ENCODE results near the gene P3H4. TPM values are rescaled to one million over a fixed set of nuclear protein-coding genes. Genes with fewer than 3 reads are reported as not detected.
"Not testable (repeated sequence)": the region's sequence is repeated elsewhere in the genome, so short reads cannot be mapped to it uniquely, and the experiment has no call there.

P3H4 gene
- total RNA-seq (10 to 100 TPM in 1 of 2 donors, 1 to 10 TPM in 1; 9.9 to 13.9 TPM), polyA plus RNA-seq (ENCODE audit: insufficient read depth, low read depth, low replicate concordance) (6.9 TPM)
- long read RNA-seq, donor 1, transcript P3H4-202 (8 exons, 2,601 nt), result major isoform, 6 of 6 reads
- long read RNA-seq, donor 1, partial matches to known transcripts, result 0 of 6 reads
- long read RNA-seq, donor 1, other reads (novel, unspliced or antisense), result 0 of 6 reads
- long read RNA-seq, donor 2, transcript P3H4-202 (8 exons, 2,601 nt), result major isoform, 7 of 8 reads
- long read RNA-seq, donor 2, partial matches to known transcripts, result 0 of 8 reads
- long read RNA-seq, donor 2, other reads (novel, unspliced or antisense), result 0 of 8 reads

DNA sequence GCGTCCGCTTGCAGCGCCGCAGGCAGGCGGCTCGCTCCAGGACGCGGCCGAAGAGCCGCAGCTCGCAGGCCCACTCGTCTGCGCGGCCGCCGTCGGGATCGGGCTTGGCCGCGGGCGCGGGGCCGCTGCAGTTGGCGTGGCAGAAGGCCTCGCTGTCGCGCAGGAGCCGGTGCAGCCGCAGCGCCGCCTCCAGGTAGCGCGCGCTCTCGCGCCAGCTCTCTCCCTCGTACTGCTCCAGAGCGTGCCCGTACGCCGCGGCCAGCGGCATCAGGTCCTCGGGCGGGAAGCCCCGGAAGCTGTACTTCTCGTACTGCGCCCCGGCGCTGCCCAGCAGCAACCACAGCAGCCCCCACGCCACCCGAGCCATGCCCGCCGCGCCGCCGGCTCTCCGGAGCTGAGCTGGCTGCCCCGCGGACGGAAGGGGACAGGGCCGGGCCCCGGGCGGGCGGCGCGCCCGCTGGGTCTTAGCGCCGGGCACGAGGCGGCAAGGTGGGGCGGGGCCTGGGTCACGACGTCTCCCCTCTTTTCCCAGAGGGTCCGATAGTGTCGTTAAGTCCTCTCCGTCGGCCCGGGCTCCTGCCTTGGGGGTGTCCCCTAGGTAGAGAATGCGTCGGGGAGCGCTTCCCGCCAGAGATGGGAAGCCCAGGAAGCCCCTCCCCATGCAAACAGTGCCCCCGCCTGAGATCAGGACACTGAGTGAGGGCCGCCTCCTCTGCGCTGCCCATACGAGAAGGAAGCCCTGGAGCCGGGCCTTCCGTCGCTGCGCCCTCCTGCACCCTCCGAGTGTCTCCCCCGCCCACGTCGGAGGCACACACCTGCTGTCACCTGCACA lies at the start of gene P3H4:
TSS of gene P3H4 (minus strand) at position 401 of the 832 bp plus-strand sequence. CDS start at position 367, 34 bp downstream.
- 0% methylated on average over 6 to 81 of the region's 96 CpGs for WGBS, 2 donors
- peak; percentile 88 for DNase-seq
- Histone ChIP-seq H3K9me3 (no peaks in the 10 kb centered on the region), H3K4me3 (peak within 1 kb of the TSS; percentile 74 to 77), H3K4me1 (peaks cover 17% of the 10 kb centered on the region), H3K27me3 (no peaks in the 10 kb centered on the region), H3K27ac (peak within 1 kb of the TSS; percentile 24 to 67), H3K36me3 (ENCODE audit: low read depth, missing control alignments) (no peaks in the 10 kb centered on the region)
- intact Hi-C loops (cut with DNase I; ENCODE audit: low total_unique reads), result no loop called here
- TF ChIP-seq POLR2A (IDR thresholded peaks at IDR 0.05), result no peak
- TF ChIP-seq, protein P1, sequence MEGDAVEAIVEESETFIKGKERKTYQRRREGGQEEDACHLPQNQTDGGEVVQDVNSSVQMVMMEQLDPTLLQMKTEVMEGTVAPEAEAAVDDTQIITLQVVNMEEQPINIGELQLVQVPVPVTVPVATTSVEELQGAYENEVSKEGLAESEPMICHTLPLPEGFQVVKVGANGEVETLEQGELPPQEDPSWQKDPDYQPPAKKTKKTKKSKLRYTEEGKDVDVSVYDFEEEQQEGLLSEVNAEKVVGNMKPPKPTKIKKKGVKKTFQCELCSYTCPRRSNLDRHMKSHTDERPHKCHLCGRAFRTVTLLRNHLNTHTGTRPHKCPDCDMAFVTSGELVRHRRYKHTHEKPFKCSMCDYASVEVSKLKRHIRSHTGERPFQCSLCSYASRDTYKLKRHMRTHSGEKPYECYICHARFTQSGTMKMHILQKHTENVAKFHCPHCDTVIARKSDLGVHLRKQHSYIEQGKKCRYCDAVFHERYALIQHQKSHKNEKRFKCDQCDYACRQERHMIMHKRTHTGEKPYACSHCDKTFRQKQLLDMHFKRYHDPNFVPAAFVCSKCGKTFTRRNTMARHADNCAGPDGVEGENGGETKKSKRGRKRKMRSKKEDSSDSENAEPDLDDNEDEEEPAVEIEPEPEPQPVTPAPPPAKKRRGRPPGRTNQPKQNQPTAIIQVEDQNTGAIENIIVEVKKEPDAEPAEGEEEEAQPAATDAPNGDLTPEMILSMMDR (IDR thresholded peaks at IDR 0.05), result peak; percentile 58 to 66 (median 62)

DNA sequence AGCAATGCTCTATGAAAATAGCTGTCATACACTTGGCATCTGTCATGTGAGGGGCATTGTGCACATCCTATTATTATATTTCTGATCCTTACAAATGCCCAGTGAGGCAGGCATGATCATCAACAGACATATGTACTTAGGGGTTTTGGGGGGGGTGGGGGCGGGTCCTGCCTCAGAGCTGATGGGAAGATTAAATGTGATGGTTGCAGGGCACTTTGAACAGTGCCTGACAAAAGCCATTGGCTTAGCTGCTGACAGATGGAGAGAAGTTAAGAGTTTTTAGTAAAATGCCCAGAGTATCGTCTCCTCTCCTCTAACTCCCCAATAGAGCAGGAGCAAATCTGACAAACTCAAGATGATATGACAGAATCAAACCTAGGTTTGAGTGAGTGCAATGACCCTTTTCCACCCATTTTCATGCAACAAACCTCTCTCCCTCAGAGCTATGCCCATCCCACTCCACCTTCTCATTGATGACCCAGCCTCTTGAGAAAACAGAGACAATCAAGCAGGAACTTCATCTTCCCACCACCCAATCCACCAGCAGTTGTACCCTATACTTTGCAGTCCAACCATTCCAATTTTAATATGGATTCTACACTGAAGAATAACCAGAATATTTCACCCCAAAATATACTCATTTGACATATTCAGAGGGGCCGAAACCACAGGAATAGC lies 48.6 kb upstream of the P3H4 start:
- no peaks in the 10 kb centered on the region for H3K9me3 ChIP-seq
- no peaks in the 10 kb centered on the region for H3K27me3 ChIP-seq
- WGBS, 2 donors, result 78 to 97% methylated on average over 3 of the region's 3 CpGs
- H3K4me1 ChIP-seq, result peaks cover 18% of the 10 kb centered on the region
- no peak overlapping the region for H3K27ac ChIP-seq
- no peaks in the 10 kb centered on the region for H3K36me3 ChIP-seq (ENCODE audit: low read depth, missing control alignments)
- TF ChIP-seq POLR2A (IDR thresholded peaks at IDR 0.05), result no peak
- H3K4me3 ChIP-seq, result no peak overlapping the region
- DNase-seq, result no peak
- intact Hi-C loops (cut with DNase I; ENCODE audit: low total_unique reads), result no loop called here

GRCh38 chr17:41851382-41851781 lies 39.6 kb upstream of the P3H4 start:
- 95% methylated on average over 14 of the region's 14 CpGs for WGBS, 2 donors
- H3K27ac ChIP-seq; H3K27me3 ChIP-seq; H3K36me3 ChIP-seq (ENCODE audit: low read depth, missing control alignments); H3K4me3 ChIP-seq; H3K9me3 ChIP-seq; DNase-seq; intact Hi-C loops (cut with DNase I; ENCODE audit: low total_unique reads); H3K4me1 ChIP-seq: not testable (repeated sequence)

DNA sequence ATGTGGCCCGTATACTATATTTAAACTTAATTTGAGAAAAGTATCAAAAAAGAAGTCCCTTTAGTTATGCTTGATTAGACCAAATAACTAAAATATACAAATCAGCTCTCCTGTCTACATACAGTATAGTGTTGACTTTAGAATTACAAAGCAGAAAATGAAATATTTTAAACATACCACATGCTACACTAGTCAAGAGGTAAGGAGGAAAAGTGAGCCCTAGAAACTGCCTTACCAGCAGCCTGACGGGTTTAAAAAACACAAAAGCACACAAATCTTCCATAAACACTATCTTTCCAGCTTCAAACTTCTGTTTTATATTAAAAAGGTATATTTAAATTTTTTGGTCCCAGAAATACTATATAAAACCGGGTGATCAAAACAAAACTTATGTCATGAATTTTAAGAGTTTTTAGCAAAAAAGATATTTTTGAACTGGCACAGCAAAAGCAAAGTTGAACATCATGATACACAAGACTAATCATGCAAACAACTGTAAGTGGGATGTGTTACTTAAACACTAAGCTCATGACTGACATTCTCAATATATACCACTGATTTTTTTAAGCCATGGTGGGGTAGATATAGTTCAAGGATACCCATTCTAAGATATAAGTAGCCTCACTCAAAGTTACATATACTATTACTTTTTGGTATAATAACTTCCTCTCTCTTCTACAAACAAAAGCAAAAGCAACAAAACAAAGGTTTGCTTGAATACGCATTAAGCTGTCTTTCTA lies 37.7 kb upstream of the P3H4 start:
- intact Hi-C loops (cut with DNase I; ENCODE audit: low total_unique reads), result no loop called here
- TF ChIP-seq, protein P1 (IDR thresholded peaks at IDR 0.05), result no peak
- TF ChIP-seq POLR2A (IDR thresholded peaks at IDR 0.05), result no peak
- WGBS, 2 donors, result 73 to 77% methylated on average over 4 of the region's 4 CpGs
- Histone ChIP-seq H3K27me3 (no peaks in the 10 kb centered on the region), H3K27ac (no peak overlapping the region), H3K4me1 (no peaks in the 10 kb centered on the region), H3K36me3 (ENCODE audit: low read depth, missing control alignments) (no peaks in the 10 kb centered on the region), H3K4me3 (no peak overlapping the region), H3K9me3 (no peaks in the 10 kb centered on the region)
- DNase-seq, result no peak

GRCh38 chr17:41848788-41849187 lies 37.0 kb upstream of the P3H4 start:
- DNase-seq, result no peak
- no peaks in the 10 kb centered on the region for H3K9me3 ChIP-seq
- no peak overlapping the region for H3K4me3 ChIP-seq
- WGBS, 2 donors, result 65 to 74% methylated on average over 4 of the region's 4 CpGs
- no peaks in the 10 kb centered on the region for H3K4me1 ChIP-seq
- no peak for TF ChIP-seq POLR2A (IDR thresholded peaks at IDR 0.05)
- TF ChIP-seq, protein P1 (IDR thresholded peaks at IDR 0.05), result no peak
- no peak overlapping the region for H3K27ac ChIP-seq
- no peaks in the 10 kb centered on the region for H3K36me3 ChIP-seq (ENCODE audit: low read depth, missing control alignments)
- intact Hi-C loops (cut with DNase I; ENCODE audit: low total_unique reads), result no loop called here
- H3K27me3 ChIP-seq, result no peaks in the 10 kb centered on the region
